GM19240 (cell line): ENCODE measurements around the gene TNFRSF1B.
A peak's percentile ranks its signal among the peaks of the same experiment; 100 is the strongest.

Experiments used
- DNase-seq: peaks from one replicate; pipeline ENCODE4 v3.0.0; 2011; ENCODE audit warnings: low spot score; ENCODE audit not compliant: insufficient read length

Gene TNFRSF1B

DNA sequence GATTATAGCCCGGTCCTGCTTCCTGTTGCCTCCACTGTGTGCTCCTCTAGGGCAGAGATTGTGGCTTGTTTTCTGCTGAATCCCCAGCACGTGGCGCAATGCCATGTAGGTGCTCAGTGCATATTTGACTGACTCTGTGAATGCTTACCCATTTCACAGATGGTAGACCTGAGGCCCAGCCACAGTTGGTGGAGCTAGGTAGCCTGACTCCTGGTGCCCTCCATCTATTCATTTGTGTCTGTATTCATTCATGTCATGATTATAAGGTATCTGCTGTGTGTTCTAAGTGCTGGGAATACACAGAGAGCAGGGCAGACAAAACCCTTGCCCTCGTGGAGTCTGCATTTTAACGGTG lies 22.5 kb downstream of the TNFRSF1B start:
- DNase-seq = no peak

DNA sequence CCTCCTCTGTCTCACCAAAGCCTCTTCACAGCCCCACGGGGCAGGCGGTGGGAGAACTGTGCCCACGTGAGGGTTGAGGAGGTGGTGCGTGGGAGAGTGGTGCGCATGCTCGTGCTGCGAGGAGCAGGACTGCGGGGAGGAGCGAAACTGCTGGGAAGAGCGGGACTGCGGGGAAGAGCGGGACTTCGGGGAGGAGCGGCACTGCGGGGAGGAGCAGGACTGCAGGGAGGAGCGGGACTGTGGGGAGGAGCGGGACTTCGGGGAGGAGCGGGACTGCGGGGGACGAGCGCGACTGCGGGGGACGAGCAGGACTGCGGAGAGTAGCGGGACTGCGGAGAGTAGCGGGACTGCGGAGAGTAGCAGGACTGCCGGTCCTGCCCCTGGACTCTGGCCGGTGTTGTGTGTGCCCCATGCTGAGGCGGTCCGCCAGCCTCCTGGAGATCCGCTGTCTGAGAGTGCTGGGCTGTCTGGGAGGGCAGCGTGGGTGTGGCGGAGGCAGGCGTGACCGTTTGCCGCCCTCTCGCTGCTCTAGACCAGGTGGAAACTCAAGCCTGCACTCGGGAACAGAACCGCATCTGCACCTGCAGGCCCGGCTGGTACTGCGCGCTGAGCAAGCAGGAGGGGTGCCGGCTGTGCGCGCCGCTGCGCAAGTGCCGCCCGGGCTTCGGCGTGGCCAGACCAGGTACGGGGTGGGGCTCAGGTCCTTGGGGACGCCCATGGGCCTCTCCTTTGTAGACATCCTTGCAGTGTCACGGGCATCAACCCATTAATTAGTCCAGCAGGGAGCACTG lies 24.6 kb downstream of the TNFRSF1B start:
- DNase-seq = no peak

DNA sequence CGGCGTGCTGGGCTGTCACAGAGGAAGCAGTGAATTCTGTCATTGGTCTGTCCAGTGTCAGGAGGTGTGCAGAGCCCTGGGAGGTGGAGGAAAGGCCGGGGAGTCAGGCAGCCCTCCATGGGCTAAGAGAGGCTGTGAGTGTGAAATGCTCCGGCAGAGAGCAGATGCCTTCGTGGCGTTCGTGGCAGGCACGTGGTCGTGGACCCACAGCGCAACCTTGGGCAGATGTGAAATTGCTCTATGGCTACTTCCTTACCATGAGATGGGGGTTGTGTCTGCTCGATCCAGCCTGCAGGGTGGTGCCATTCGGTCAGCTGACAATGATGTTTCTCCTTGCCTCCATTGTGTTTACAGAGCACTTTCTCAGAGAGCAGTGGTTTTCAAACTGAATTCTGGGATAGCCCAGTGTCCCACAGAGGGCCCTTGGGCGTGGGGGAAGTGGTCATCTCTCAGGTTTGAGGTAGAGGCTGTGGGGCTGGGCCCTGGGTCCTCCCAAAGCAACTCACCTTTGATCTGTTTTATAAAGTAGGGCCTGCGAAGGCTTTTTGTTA lies 27.9 kb downstream of the TNFRSF1B start:
- no peak for DNase-seq

DNA sequence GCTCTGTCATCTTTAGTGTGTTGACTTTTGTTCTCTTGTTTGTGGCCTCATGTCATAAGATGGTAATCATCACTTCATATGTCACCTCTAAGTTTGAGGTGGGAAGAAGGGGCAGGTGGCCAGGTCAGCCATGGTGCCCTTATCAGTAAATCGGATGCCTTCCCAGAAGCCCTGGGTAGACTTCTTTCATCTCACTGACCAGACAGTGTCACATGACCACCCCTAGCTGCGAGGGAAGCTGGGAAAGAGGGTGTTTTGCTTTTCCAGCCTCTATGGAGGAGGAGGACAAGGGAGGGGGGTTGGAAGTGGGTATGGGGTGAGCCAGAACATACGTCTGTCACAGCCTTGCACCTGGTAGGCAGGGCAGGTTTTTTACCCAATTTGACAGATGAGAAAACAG lies 28.6 kb downstream of the TNFRSF1B start:
- no peak for DNase-seq

DNA sequence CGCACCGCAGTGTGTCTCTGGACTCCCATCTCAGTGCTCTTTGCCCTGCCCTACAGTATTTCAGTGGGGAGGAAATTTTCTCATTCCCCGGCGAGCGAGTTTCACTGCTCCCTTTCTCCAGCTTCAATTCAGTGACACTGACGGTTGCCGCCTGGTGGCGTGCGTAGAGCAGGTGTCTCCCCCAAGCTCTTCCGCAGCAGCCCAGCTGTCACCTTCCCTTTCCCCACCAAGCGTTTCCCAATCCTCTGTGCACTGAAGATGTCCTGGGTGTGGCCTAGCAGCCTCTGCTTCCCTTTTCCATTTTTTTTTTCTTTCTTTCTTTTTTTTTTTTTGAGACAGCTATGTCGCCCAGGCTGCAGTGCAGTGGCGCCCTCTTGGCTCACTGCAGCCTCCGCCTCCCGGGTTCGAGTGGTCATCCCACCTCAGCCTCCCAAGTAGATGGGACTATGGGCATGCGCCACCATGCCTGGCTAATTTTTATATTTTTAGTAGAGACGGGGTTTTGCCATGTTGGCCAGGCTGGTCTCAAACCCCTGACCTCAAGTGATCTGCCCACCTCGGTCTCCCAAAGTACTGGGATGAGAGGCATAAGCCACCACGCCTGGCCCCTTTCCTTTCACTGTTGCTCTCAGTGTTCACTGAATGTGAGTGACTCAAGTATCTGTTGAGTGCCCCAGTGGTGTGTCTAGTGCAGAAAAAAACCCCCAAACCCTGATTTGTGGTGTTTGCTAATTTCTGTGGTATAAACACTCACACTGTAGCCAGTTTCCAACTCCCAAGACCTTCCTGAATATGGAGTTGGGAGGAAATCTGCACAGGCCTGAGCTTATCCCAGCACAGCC lies 30.1 kb downstream of the TNFRSF1B start:
- no peak for DNase-seq

DNA sequence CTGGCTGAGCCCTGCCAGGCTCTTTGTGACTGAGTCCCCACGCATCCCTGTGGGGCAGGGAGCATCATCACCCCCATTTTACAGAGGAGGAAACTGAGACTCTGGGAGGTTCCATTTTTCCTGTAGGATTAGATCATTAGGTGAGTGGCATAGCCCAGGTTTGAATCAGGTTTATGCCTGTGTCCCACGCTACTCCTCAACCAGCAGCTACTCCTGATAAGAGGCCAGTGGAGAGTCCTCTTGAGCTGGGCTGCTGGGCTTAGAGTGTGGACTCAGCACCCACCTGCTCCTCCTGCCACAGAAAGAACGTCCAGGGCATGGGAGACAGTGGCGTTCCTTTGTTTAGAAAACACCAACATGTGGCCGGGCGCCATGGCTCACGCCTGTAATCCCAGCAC lies 30.7 kb downstream of the TNFRSF1B start:
- DNase-seq = no peak

DNA sequence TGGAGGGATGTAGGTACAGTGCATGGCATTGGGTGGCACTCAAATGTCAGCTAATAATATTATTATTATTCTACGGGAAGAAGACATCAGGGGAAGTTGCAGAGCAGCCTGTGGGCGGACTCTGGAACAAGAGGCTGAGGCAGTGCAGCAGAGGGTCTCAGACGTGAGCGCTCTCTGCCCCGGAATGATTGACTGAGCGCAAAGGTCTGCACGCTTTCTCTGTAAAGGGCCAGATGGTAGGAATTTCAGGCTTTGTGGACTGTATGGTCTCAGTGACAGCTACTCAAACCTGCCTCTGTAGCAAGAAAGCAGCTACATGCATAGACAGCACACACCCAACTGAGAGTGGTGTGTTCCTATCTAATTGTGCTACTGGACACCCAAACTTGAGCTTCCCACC lies 33.4 kb downstream of the TNFRSF1B start:
- DNase-seq = no peak

DNA sequence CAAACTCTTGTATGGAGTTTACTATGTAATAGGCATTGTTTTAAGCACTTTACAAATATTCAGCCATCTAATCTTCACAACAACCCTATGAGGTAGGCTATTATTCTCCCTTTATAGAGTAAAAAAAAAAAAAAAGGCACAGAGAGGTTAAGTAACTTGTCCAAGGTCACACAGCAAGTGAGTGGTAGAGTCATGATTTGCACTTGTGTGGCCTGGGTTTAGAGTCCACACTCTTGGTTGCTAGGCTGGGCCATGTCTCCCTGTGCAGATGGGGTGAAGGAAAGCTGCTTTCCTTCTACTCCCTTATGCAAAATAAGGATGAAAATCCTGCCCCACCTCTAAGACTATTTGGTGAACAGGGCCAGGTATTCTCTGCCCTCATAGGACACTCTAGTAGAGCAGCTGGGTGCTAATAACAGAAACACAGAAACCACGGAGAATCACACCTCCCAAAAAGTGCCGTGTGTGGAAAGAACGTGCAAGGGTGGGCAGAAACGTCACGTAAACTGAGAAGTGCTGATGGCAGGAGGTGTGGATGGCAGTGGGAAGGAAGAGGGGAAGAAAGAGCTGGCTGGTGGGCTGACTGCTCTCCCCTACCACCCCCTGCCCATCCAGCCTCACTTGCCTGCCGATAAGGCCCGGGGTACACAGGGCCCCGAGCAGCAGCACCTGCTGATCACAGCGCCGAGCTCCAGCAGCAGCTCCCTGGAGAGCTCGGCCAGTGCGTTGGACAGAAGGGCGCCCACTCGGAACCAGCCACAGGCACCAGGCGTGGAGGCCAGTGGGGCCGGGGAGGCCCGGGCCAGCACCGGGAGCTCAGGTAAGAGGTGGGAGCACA lies 34.8 kb downstream of the TNFRSF1B start:
- no peak for DNase-seq

DNA sequence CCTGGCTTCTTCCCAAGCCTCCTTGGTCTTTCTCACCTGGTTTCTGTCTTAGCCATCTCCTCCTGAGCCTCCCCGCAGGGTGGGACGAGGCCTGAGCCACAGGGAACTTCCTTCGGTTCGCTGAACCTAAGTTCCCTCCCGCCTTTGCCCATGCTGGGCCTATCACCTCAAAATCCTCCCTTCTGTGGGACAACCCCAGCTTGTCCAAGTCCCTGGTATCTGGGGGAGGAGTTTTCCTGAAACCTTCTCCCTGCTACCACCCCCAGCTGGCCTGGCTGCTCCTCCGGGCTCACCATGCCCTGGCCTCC lies 35.4 kb downstream of the TNFRSF1B start:
- DNase-seq = no peak

DNA sequence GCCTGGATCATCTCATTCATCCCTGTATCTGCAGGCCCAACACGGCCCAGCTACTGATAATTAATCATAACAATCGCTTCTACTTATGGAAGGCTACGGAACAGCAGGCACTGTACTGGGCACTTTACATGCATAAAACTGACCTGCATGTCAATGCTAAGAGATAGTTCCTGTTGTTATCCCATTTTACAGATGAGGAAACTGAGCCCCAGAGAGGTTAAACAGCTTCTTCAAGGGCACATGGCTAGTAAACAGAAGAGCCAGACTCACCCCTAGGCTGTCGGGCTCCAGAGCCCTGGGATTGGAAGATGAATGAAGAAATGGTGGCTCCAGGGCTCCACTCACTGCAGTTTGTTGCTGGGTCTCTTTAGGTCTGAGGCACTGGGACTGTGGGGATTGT lies 35.8 kb downstream of the TNFRSF1B start:
- DNase-seq = no peak

DNA sequence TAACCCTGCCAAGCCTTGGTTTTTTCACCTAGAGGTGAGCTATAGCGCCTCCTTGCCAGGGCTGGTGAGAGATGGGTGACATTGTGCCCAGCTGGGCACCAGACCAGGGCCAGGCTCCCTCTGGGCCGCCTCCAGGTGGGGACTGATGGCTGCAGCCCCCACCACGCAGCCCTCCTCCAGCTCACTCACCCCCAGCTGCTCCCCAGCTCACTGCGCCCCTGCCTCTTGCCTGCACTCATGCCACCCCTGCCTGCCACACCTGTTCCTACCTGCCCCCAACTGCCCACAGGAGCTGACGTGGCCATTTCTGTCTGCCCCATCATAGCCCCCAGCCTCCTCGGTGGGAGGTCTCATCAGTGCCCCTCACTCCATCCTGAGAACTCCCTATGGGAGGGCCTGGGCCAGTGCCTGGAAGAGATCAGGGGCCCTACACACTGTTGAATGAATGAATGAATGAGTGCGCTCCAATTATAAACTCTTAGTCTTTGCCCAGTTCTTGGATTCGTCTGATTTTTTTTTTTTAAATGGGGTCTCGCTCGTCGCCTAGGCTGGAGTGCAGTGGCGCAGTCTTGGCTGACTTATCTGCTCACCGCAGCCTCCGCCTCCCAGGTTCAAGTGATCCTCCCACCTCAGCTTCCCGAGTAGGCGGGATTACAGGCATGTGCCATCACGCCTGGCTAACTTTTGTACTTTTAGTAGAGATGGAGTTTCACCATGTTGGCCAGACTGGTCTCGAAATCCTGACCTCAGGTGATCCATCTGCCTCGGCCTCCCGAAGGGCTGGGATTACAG lies 36.6 kb downstream of the TNFRSF1B start:
- DNase-seq = no peak

DNA sequence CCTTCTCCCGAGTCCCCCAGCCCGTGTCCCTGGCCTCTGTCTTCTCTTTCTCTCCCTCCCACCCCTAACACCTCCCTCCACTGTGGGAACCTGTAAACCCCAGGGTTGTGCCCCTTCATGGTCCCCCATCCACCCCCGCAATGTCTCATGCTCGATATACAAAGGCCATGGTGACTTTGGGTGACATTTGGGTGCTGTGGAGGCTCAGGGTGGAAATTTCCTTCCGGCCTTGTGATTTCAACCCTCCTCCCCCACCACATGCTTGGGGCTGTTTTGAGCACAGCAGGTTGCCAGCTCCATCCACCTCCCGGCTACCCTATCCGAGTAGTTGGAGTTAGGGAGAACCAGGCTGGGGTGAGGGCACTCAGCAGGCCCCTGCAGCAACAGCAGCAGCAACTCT lies 37.3 kb downstream of the TNFRSF1B start:
- no peak for DNase-seq

DNA sequence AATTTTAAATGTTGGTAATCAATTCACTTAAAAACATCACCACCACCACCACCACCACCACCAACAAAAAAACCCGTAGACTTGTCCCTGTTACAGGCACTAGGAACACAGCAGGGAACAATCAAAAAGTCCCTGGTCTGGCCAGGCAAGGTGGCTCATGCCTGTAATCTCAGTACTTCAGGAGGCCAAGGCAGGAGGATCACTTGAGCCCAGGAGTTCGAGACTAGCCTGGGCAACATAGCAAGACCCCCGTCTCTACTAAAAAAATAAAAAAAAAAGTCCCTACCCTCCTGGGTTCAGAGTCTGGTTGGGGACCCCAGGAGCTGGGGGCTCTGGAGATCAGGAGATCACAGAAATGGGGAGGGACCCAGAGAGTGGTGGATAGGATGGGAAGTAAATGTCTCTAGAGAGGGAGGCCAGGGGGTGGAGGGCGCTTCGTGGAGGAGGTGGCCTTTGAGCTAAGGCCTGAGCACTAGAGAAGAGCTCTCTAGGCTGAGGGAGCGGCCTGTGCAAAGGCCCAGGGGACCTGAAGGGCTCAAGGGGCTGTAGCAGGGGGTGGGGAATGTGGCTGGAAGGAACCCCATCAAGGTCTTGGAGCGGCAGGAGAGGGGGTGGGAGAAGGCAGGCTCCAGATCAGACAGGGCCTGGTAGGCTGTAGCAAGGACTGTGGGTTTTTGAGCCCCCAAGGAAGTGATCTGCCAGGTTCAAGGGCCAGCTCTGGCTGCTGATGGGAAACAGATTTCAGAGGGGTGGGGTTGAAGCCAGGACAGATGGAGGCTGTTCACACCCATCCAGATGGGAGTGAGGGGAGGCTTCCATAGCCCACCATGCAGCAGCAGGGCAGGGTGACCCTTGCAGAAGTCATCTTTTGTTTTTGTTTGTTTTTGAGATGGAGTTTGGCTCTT lies 38.2 kb downstream of the TNFRSF1B start:
- no peak for DNase-seq

DNA sequence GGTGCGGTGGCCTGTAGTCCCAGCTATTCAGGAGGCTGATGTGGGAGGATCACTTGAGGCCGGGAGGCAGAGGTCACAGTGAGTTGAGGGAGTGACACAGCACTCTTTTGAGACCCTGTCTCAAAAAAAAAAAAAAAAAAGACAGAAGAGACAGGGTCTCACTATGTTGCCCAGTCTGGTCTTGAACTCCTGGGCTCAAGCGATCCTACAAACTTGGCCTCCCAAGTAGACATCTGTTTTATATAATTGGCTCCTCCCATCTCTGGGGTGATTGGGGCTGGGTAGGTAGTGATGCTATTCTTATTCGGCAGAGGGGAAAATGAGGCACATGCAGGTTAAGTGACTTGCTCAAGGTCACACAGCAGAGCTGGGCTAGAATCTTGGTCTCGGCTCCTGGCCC lies 39.4 kb downstream of the TNFRSF1B start:
- DNase-seq = no peak

DNA sequence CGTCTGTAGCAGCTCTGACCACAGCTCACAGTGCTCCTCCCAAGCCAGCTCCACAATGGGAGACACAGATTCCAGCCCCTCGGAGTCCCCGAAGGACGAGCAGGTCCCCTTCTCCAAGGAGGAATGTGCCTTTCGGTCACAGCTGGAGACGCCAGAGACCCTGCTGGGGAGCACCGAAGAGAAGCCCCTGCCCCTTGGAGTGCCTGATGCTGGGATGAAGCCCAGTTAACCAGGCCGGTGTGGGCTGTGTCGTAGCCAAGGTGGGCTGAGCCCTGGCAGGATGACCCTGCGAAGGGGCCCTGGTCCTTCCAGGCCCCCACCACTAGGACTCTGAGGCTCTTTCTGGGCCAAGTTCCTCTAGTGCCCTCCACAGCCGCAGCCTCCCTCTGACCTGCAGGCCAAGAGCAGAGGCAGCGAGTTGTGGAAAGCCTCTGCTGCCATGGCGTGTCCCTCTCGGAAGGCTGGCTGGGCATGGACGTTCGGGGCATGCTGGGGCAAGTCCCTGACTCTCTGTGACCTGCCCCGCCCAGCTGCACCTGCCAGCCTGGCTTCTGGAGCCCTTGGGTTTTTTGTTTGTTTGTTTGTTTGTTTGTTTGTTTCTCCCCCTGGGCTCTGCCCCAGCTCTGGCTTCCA lies 40.1 kb downstream of the TNFRSF1B start:
- DNase-seq = no peak

DNA sequence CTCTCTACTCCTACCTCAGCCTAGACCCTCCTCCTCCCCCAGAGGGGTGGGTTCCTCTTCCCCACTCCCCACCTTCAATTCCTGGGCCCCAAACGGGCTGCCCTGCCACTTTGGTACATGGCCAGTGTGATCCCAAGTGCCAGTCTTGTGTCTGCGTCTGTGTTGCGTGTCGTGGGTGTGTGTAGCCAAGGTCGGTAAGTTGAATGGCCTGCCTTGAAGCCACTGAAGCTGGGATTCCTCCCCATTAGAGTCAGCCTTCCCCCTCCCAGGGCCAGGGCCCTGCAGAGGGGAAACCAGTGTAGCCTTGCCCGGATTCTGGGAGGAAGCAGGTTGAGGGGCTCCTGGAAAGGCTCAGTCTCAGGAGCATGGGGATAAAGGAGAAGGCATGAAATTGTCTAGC lies 41.5 kb downstream of the TNFRSF1B start:
- DNase-seq = no peak

DNA sequence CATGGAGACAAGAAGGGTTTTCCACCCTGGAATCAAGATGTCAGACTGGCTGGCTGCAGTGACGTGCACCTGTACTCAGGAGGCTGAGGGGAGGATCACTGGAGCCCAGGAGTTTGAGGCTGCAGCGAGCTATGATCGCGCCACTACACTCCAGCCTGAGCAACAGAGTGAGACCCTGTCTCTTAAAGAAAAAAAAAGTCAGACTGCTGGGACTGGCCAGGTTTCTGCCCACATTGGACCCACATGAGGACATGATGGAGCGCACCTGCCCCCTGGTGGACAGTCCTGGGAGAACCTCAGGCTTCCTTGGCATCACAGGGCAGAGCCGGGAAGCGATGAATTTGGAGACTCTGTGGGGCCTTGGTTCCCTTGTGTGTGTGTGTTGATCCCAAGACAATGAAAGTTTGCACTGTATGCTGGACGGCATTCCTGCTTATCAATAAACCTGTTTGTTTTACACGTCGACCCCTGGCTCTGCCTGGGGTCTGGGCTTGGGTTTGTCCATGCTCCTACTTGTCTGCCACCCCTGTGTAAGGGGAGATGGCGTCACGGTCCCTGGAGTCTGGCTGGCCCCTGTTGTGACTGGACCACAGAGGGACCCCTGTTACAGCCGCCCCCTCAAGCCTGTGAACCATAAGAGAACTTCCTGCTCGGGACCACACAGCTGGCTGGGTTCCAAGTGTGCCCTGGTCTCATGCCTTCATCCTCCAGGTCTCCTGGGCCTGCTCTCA lies 42.1 kb downstream of the TNFRSF1B start:
- DNase-seq = peak; percentile 78

DNA sequence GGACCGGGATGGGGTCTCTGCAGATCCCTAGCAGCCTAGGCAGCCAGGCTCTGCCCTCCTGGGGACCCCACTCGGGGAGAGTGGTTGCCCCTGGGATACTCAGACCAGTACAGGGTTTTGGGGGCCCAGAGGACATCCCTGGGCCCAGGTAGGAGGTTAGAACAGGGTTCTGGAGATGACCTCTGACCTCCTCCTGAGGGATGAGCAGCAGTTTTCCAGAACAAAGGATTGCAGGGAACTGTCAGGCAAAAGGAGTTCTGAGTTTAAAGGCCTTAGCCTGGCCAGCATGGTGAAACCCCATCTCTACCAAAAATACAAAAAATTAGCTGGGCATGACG lies 42.7 kb downstream of the TNFRSF1B start:
- no peak for DNase-seq
